HepG2 (cell line): ENCODE results near the gene TSPAN9.

ENCODE experiments used
- ATF2 ChIP-seq: sonication (generic); formaldehyde crosslinking; IDR thresholded peaks from 2 replicates; pipeline ENCODE4 v1.4.0; 2020; ENCODE audit warnings: missing genetic modification reagents
- EP300 ChIP-seq, 3 experiments: sonication (generic) in 1 of 3; formaldehyde crosslinking in 1 of 3; IDR thresholded peaks; 2 replicates each; pipeline versions ENCODE4 v1.5.1 to v1.6.1; 2011 to 2020; ENCODE audit warnings: low read depth in 2 of 3, low read length in 2 of 3, borderline replicate concordance in 1 of 3, improper control_type of control experiment in 1 of 3, mild to moderate bottlenecking in 1 of 3, missing genetic modification reagents in 1 of 3, moderate library complexity in 1 of 3
- FOXM1 ChIP-seq: sonication (generic); formaldehyde crosslinking; IDR thresholded peaks from 2 replicates; pipeline ENCODE4 v1.5.0; 2020; ENCODE audit warnings: missing genetic modification reagents
- JUNB ChIP-seq: sonication (generic); formaldehyde crosslinking; IDR thresholded peaks from 2 replicates; pipeline ENCODE4 v1.8.0; 2022; ENCODE audit warnings: missing genetic modification reagents, mild to moderate bottlenecking, borderline replicate concordance
- MAFK ChIP-seq, 2 experiments: IDR thresholded peaks in 1 of 2; conservative IDR thresholded peaks in 1 of 2; 2 replicates each; pipeline ENCODE4 v1.6.1; 2011; ENCODE audit warnings: improper control_type of control experiment in 2 of 2, low read length in 2 of 2
- MEIS1 ChIP-seq: sonication (generic); formaldehyde crosslinking; IDR thresholded peaks from 2 replicates; pipeline ENCODE4 v1.9.0; 2021; ENCODE audit warnings: mild to moderate bottlenecking, missing genetic modification reagents, moderate library complexity, borderline replicate concordance
- RNF2 ChIP-seq: fragments of 450-650 bp; conservative IDR thresholded peaks from 2 replicates; pipeline ENCODE4 v1.6.1; 2016; ENCODE audit warnings: low read depth
- U2AF2 ChIP-seq: fragments of 200-400 bp; formaldehyde crosslinking; IDR thresholded peaks from 2 replicates; pipeline ENCODE4 v1.6.1; 2017; ENCODE audit warnings: low read depth, mild to moderate bottlenecking, low read length
- ZNF547 ChIP-seq: sonication (generic); formaldehyde crosslinking; IDR thresholded peaks from 2 replicates; pipeline ENCODE4 v1.5.1; 2020; ENCODE audit warnings: mild to moderate bottlenecking, missing genetic modification reagents
- ZSCAN29 ChIP-seq: sonication (generic); formaldehyde crosslinking; conservative IDR thresholded peaks from 2 replicates; pipeline ENCODE4 v1.4.0; 2020; ENCODE audit warnings: mild to moderate bottlenecking, missing genetic modification reagents

DNA sequence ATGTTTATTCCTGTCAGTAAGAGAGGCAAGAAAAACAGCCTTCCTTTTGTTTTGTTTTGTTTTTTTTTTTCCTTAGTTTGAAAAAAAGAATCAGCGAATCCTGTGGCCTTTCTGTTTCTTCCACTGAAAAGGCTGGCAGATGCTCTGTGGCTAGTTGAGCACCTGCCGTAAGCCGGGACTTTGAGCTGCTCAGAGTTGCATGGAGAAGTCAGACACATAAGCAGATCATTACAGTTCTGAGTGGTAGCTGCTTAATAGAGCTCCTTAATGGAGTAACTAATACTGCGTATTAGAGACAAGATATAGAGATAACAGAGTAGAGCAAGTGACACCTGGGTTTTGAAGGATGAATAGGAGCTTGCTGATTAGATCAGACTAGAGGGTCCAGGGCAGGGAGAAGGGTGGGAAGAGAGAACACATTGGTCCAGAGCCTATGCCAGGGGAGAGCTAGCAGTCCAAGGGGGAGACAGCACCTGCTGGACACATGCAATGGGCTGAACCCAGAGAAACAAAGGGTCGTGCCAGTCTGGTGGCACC is 129.4 kb downstream of the TSPAN9 start:
- TF ChIP-seq EP300 (IDR thresholded peaks at IDR 0.05; ENCODE audit: low read depth in 2 of 2, low read length in 2 of 2) (no peak), EP300 (CRISPR knock-in tag; IDR thresholded peaks at IDR 0.05; ENCODE audit: borderline replicate concordance) (no peak), RNF2 (no peak), U2AF2 (no peak), FOXM1 (CRISPR knock-in tag) (no peak), MEIS1 (CRISPR knock-in tag) (no peak), JUNB (CRISPR knock-in tag) (no peak), ATF2 (no peak), ZSCAN29 (CRISPR knock-in tag) (no peak), MAFK (conservative IDR thresholded peaks at IDR 0.05 in 1 of 2, IDR thresholded peaks at IDR 0.05 in 1 of 2; ENCODE audit: low read length in 2 of 2) (no peak), ZNF547 (CRISPR knock-in tag) (no peak)
